Measurements from ENCODE around the gene GNPAT.
A peak's percentile ranks its signal among the peaks of the same experiment; 100 is the strongest.

Gene GNPAT

GRCh38 chr1:231240883-231241735 is at the start of gene GNPAT:
Gene GNPAT, plus strand, starts transcription at chr1:231241212. Its CDS starts 167 bp downstream, at chr1:231241379.
- H3K4me3 ChIP-seq (ENCODE audit: low read depth, low read length), result peak within 1 kb of the TSS; percentile 94
- DNase-seq (ENCODE audit: low read depth), result peak; percentile 92
- no peak for TF ChIP-seq CTCF (IDR thresholded peaks at IDR 0.05; ENCODE audit: insufficient read depth, low read depth, low read length, missing control alignments)

GRCh38 chr1:231192620-231193163 is 48.3 kb upstream of the GNPAT start:
- H3K4me3 ChIP-seq (ENCODE audit: low read depth, low read length), result no peak overlapping the region
- TF ChIP-seq CTCF (IDR thresholded peaks at IDR 0.05; ENCODE audit: insufficient read depth, low read depth, low read length, missing control alignments), result no peak
- no peak for DNase-seq (ENCODE audit: low read depth)

- TF ChIP-seq CTCF (IDR thresholded peaks at IDR 0.05; ENCODE audit: insufficient read depth, low read depth, low read length, missing control alignments), result no peak
- H3K4me3 ChIP-seq (ENCODE audit: low read depth, low read length), result no peak overlapping the region
- DNase-seq (ENCODE audit: low read depth), result no peak
Measured at GRCh38 chr1:231193710-231194340, 47.2 kb upstream of the GNPAT start.

GRCh38 chr1:231194476-231194842 is 46.6 kb upstream of the GNPAT start:
- DNase-seq (ENCODE audit: low read depth), result no peak
- TF ChIP-seq CTCF (IDR thresholded peaks at IDR 0.05; ENCODE audit: insufficient read depth, low read depth, low read length, missing control alignments), result no peak
- H3K4me3 ChIP-seq (ENCODE audit: low read depth, low read length), result no peak overlapping the region

- no peak for TF ChIP-seq CTCF (IDR thresholded peaks at IDR 0.05; ENCODE audit: insufficient read depth, low read depth, low read length, missing control alignments)
- DNase-seq (ENCODE audit: low read depth), result no peak
- H3K4me3 ChIP-seq (ENCODE audit: low read depth, low read length), result no peak overlapping the region
Measured at GRCh38 chr1:231194843-231195516, 46.0 kb upstream of the GNPAT start.

- TF ChIP-seq CTCF (IDR thresholded peaks at IDR 0.05; ENCODE audit: insufficient read depth, low read depth, low read length, missing control alignments), result no peak
- DNase-seq (ENCODE audit: low read depth), result no peak
- no peak overlapping the region for H3K4me3 ChIP-seq (ENCODE audit: low read depth, low read length)
Measured at GRCh38 chr1:231196307-231196706, 44.7 kb upstream of the GNPAT start.
